HepG2 (cell line): ENCODE results near the gene RIN3. TPM values are rescaled to one million over a fixed set of nuclear protein-coding genes. Genes with fewer than 3 reads are reported as not detected.

Experiments used
- ATAC-seq: fragments of 200-7000 bp; cut with Tn5 transposase; 3 replicates; pipeline ENCODE4 v1.9.1; 2020; ENCODE audit warnings: mild to moderate bottlenecking, moderate library complexity
- BruUV-seq: library from RNA; stranded (reverse); fragments of 400-500 nt; replicated peaks from 2 replicates; lab custom pipeline; 2021; lab: Mats Ljungman, UMichigan
- CTCF ChIA-PET: fragments of 300-600 bp; formaldehyde crosslinking; extraction: SDS; loops from one replicate; lab custom pipeline; 2021; ENCODE audit warnings: low total read pairs, inconsistent platforms, low intra/inter-chr PET ratio; lab: Yijun Ruan, JAX
- POLR2A ChIA-PET: fragments of 350-600 bp; sonication (Branson Sonifier 250); formaldehyde crosslinking; loops from one replicate; lab custom pipeline; 2020; ENCODE audit warnings: antibody characterized with exemption, inconsistent platforms; lab: Yijun Ruan, JAX
- DNase-seq: peaks from one replicate; pipeline ENCODE4 v3.0.0-alpha.2; 2015; ENCODE audit warnings: low spot score
- FAIRE-seq: peaks from 3 replicates; lab custom pipeline; 2011; peaks lifted over from hg19 to GRCh38; lab: Jason Lieb, UNC
- H2AFZ ChIP-seq: one replicate; pipeline ENCODE4 v1.6.1; 2011; ENCODE audit warnings: low read length, inconsistent platforms
- H3K27ac ChIP-seq: fragments of 300-600 bp; 3 replicates; pipeline ENCODE4 v1.8.0; 2011; ENCODE audit warnings: mixed run types, mild to moderate bottlenecking, mixed read lengths, low read length, inconsistent platforms; ENCODE audit not compliant: insufficient read depth; ENCODE audit errors: extremely low read length
- H3K27me3 ChIP-seq, 2 experiments: fragments of 200-600 bp in 1 of 2; 2 replicates in 1 of 2; 3 replicates in 1 of 2; pipeline versions ENCODE4 v1.6.0 to v1.8.0; 2011; ENCODE audit warnings: low read length in 2 of 2, mild to moderate bottlenecking in 2 of 2, moderate library complexity in 2 of 2, inconsistent platforms in 1 of 2; ENCODE audit not compliant: insufficient read depth in 2 of 2, control insufficient read depth in 1 of 2
- H3K36me3 ChIP-seq, 2 experiments: fragments of 200-600 bp in 1 of 2; replicated peaks in 1 of 2; 2 replicates in 1 of 2; 3 replicates in 1 of 2; pipeline versions ENCODE4 v1.5.1 to v1.8.0; 2011; ENCODE audit warnings: low read length in 2 of 2, inconsistent platforms in 1 of 2; ENCODE audit not compliant: insufficient read depth in 2 of 2, control insufficient read depth in 1 of 2
- H3K4me1 ChIP-seq: 2 replicates; pipeline ENCODE4 v1.5.1; 2012; ENCODE audit warnings: low read length, inconsistent platforms; ENCODE audit not compliant: insufficient read depth
- H3K4me2 ChIP-seq: 2 replicates; pipeline ENCODE4 v1.6.0; 2011; ENCODE audit warnings: low read depth, low read length, inconsistent platforms
- H3K4me3 ChIP-seq, 3 experiments: fragments of 200-600 bp in 1 of 3; sonication (generic), shearing (Covaris generic) in 1 of 3; replicated peaks in 1 of 3; 2 replicates each; pipeline ENCODE4 v1.5.1; 2011 to 2016; ENCODE audit warnings: low read length in 3 of 3, inconsistent platforms in 2 of 3, low read depth in 2 of 3, mild to moderate bottlenecking in 2 of 3, control low read depth in 1 of 3, mixed read lengths in 1 of 3; ENCODE audit not compliant: insufficient read depth in 1 of 3
- H3K79me2 ChIP-seq: one replicate; pipeline ENCODE4 v1.6.1; 2011; ENCODE audit warnings: low read length, inconsistent platforms; ENCODE audit not compliant: insufficient read depth
- H3K9ac ChIP-seq: 2 replicates; pipeline ENCODE4 v1.6.0; 2011; ENCODE audit warnings: mild to moderate bottlenecking, low read depth, low read length, inconsistent platforms; ENCODE audit not compliant: insufficient read depth
- H3K9me3 ChIP-seq: 2 replicates; pipeline ENCODE4 v1.5.1; 2012; ENCODE audit warnings: mild to moderate bottlenecking, low read length
- H4K20me1 ChIP-seq: 2 replicates; pipeline ENCODE4 v1.6.0; 2011; ENCODE audit warnings: inconsistent platforms, mild to moderate bottlenecking, low read length, moderate library complexity; ENCODE audit not compliant: insufficient read depth
- CTCF ChIP-seq: sonication (generic); formaldehyde crosslinking; IDR thresholded peaks from 2 replicates; pipeline ENCODE4 v1.5.0; 2020; ENCODE audit warnings: mild to moderate bottlenecking, missing genetic modification reagents, moderate library complexity
- NR2C2 ChIP-seq: sonication (generic); formaldehyde crosslinking; IDR thresholded peaks from 2 replicates; pipeline ENCODE4 v1.4.0; 2020; ENCODE audit warnings: missing genetic modification reagents, mild to moderate bottlenecking, moderate library complexity, borderline replicate concordance
- PTBP1 ChIP-seq: fragments of 200-400 bp; formaldehyde crosslinking; IDR thresholded peaks from 2 replicates; pipeline ENCODE4 v1.6.1; 2018; ENCODE audit warnings: low read length, low read depth; ENCODE audit not compliant: poor library complexity, severe bottlenecking
- RAD21 ChIP-seq: fragments of 450-650 bp; formaldehyde crosslinking; IDR thresholded peaks from 2 replicates; pipeline ENCODE4 v1.5.0; 2020; ENCODE audit warnings: mild to moderate bottlenecking
- SALL1 ChIP-seq: sonication (generic); formaldehyde crosslinking; IDR thresholded peaks from 2 replicates; pipeline ENCODE4 v1.8.0; 2022; ENCODE audit warnings: mild to moderate bottlenecking, missing genetic modification reagents
- SMC3 ChIP-seq: IDR thresholded peaks from 2 replicates; pipeline ENCODE4 v1.6.1; 2011; ENCODE audit warnings: low read length, improper control_type of control experiment
- STAG1 ChIP-seq: sonication (generic); formaldehyde crosslinking; IDR thresholded peaks from 2 replicates; pipeline ENCODE4 v1.4.0; 2020; ENCODE audit warnings: missing genetic modification reagents
- ZBTB7B ChIP-seq: sonication (generic); formaldehyde crosslinking; IDR thresholded peaks from 2 replicates; pipeline ENCODE4 v1.4.0; 2020; ENCODE audit warnings: missing genetic modification reagents
- ZFX ChIP-seq: sonication (generic); formaldehyde crosslinking; IDR thresholded peaks from 2 replicates; pipeline ENCODE4 v1.4.0; 2020; ENCODE audit warnings: mild to moderate bottlenecking, low read depth, missing genetic modification reagents, moderate library complexity
- ZNF441 ChIP-seq: sonication (generic); formaldehyde crosslinking; IDR thresholded peaks from 2 replicates; pipeline ENCODE4 v1.7.0; 2021; ENCODE audit warnings: missing genetic modification reagents, borderline replicate concordance
- ZNF574 ChIP-seq: sonication (generic); formaldehyde crosslinking; IDR thresholded peaks from 2 replicates; pipeline ENCODE4 v1.4.0; 2020; ENCODE audit warnings: missing genetic modification reagents
- WGBS: methylation state at CpG from one replicate; pipeline ENCODE4 v1.1.6; 2017; ENCODE audit warnings: low lambda C conversion rate; 5-methylcytosine and 5-hydroxymethylcytosine counted together
- in situ Hi-C: cut with HindIII; loops from 2 replicates; pipeline ENCODE4 v1.10.0; 2017; ENCODE audit warnings: low pct_unique_long_range_greater_than_20kb; ENCODE audit not compliant: extremely low pct_ligation_motif_present
- intact Hi-C: fragments of 100-400 bp; cut with micrococcal nuclease; formaldehyde crosslinking; loops from one replicate; pipeline ENCODE4 v1.10.0; 2022; ENCODE audit not compliant: unreplicated experiment
- polyA plus RNA-seq, 8 experiments: library from polyadenylated mRNA; depleted of rRNA in 3 of 8; stranded (reverse) in 7 of 8; unstranded in 1 of 8; fragments of >200 nt; fragmentation: Illumina TruSeq in 4 of 8; extraction: Trizol in 4 of 8; gene quantifications; 2 replicates each; pipeline versions ENCODE4 v1.2.1 to v1.2.3, GENCODE V29; 2011 to 2016; ENCODE audit warnings: low read depth in 4 of 8, missing spikeins in 1 of 8, mixed read lengths in 1 of 8; ENCODE audit not compliant: insufficient read depth in 1 of 8
- total RNA-seq, 5 experiments: library from RNA; depleted of rRNA; stranded (reverse); fragments of >200 nt; fragmentation: Illumina TruSeq; extraction: Trizol; gene quantifications; 2 replicates each; pipeline ENCODE4 v1.2.3, GENCODE V29; 2016; ENCODE audit warnings: low read depth in 1 of 5

RIN3 gene
- total and polyA plus RNA-seq, 2 of the 13 experiments (the other 11 are each of a cell fraction or from before 2014, with no cell fraction given): 2.3 to 3.6 TPM

GRCh38 chr14:92510972-92511371, 2.6 kb upstream of the RIN3 start:
- Histone ChIP-seq H3K4me3 (no peak overlapping the region), H3K4me2 (0 out of 2 replicates have a peak overlapping the region, but pooled peaks have one; percentile 5), H2AFZ (no peak overlapping the region), H3K27ac (no peak overlapping the region), H4K20me1 (no peaks in the 10 kb centered on the region), H3K9me3 (no peaks in the 10 kb centered on the region), H3K4me1 (peaks cover 45% of the 10 kb centered on the region), H3K27me3 (no peaks in the 10 kb centered on the region; a peak in 2 of 5 replicates), H3K9ac (no peak overlapping the region), H3K79me2 (peaks cover 11% of the 10 kb centered on the region), H3K36me3 (no peaks in the 10 kb centered on the region)
- ATAC-seq (peak; percentile 46), DNase-seq (peak; percentile 48), FAIRE-seq (peak; percentile 60)
- ChIA-PET POLR2A (interaction anchor here (1.3 kb wide), 1 partner anchor 37 kb away, joined by 3 read pairs; no protein-coding TSS in a partner anchor), CTCF (interaction anchor here (1.3 kb wide), 1 partner anchor 54 kb away, joined by 5 read pairs; no protein-coding TSS in a partner anchor)
- in situ Hi-C loops: no loop called here
- intact Hi-C loops: loop anchor here (2.0 to 5.0 kb wide), 2 partner anchors 28 to 39 kb away; no protein-coding TSS in a partner anchor
- TF ChIP-seq ZFX (CRISPR knock-in tag) (peak; percentile 37; the same call in 1 of the 2 replicates), PTBP1 (no peak), SMC3 (peak; percentile 75), NR2C2 (no peak), ZNF441 (CRISPR knock-in tag) (no peak), ZBTB7B (CRISPR knock-in tag) (0 out of 2 replicates have a peak, but pooled peaks have one; percentile 31), SALL1 (CRISPR knock-in tag) (0 out of 2 replicates have a peak, but pooled peaks have one; percentile 13), CTCF (CRISPR knock-in tag) (peak; percentile 81), RAD21 (CRISPR knock-in tag) (0 out of 2 replicates have a peak, but pooled peaks have one; percentile 28), ZNF574 (peak; percentile 92), STAG1 (CRISPR knock-in tag) (peak; percentile 63)
- WGBS: 23% methylated on average over 2 of the region's 2 CpGs
- no TSS peak for BruUV-seq
